ENCODE data around the gene ATP2C2.

The ATP2C2 gene

DNA sequence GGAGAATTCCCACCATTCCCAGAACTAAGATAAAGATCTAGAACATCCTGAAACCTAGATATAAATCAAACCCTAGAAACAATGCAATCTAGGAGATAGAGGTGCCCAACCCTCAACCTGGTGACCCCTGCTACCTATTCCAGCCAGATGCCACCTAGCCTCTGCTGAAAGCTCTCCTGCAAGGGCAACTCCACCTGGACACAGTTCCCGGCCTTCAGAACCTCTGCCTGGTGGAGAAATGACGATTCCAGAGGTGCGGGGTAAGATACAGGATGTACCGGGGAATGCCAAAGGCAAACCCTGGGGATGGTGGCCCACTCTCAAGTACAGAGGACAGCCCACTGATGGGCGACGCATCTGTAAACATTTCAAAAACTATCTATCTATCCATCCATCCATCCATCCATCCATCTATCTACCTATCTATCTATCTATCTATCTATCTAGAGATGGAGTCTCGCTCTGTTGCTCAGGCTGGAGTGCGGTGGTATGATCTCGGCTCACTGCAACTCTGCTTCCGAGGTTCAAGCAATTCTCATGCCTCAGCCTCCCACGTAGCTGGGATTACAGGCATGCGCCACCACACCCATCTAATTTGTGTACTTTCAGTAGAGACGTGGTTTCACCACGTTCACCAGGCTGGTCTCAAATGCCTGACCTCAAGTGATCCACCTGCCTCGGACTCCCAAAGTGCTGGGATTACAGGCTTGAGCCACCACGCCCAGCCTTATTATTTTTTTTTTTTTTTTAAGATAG is 117.1 kb downstream of the ATP2C2 start:
- H3K4me3 ChIP-seq (ENCODE audit: low read length): no peak overlapping the region
- no peaks in the 10 kb centered on the region for H3K27me3 ChIP-seq (ENCODE audit: control insufficient read depth, insufficient read depth, low read length)
- no peaks in the 10 kb centered on the region for H3K4me1 ChIP-seq (ENCODE audit: control insufficient read depth, insufficient read depth, low read length)
- H3K27ac ChIP-seq (ENCODE audit: low read depth, low read length): no peak overlapping the region
- peaks cover 5% of the 10 kb centered on the region for H3K36me3 ChIP-seq (ENCODE audit: control insufficient read depth, insufficient read depth, low read length)
- no peak overlapping the region for H3K9ac ChIP-seq (ENCODE audit: low read length)

DNA sequence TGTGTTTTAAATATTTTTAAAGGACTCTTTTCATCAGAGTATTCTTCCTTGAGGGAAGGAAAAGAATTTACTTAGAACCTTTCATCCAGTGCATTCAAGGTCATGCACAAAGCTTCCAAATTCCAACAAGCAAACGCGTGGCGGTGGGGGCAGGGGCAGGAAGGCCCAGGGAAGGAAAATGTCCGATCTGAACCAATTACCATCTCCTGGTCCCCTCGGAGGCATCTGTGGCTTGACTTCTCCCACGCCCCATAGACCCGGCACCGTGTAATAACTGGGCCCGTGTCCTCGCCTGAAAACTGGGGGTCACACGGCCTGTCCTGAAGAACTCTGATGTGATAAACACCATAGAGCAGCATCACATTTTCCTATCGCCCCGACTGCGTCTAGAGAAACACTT is 117.8 kb downstream of the ATP2C2 start:
- no peaks in the 10 kb centered on the region for H3K27me3 ChIP-seq (ENCODE audit: control insufficient read depth, insufficient read depth, low read length)
- H3K4me1 ChIP-seq (ENCODE audit: control insufficient read depth, insufficient read depth, low read length): no peaks in the 10 kb centered on the region
- H3K9ac ChIP-seq (ENCODE audit: low read length): no peak overlapping the region
- H3K4me3 ChIP-seq (ENCODE audit: low read length): no peak overlapping the region
- no peak overlapping the region for H3K27ac ChIP-seq (ENCODE audit: low read depth, low read length)
- H3K36me3 ChIP-seq (ENCODE audit: control insufficient read depth, insufficient read depth, low read length): peaks cover 5% of the 10 kb centered on the region

DNA sequence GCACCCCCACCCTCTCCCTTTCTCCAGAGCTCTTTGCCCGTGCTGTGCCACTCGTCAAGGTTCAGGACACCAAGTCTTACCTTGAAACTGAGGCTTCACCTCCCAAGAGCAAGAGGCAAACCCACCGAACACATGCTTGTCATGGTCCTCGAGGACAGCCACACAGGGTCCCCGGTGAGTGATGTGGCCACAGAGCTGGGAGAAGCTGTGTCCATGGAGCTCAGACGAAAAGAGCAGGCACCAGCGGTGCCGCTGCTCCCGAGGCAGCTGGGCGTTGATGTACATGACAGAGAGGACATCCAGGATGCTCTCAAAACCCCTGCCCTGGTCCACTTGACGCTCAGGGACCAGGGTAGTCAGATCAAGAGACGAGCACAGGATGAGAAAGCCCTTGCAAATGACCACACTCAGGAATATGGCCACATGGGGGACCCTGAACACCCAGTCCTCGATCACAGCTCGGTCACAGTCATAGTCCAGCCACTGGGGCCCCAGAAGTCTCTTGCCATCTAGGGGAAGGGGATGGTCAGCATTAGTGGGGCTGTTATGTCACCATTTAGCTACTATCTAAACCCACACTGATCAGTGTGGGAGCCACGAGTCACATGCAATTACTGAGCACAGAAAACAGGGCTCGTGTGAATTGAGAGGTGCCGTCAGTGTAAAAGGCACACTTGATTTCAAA is 118.4 kb downstream of the ATP2C2 start:
- Histone ChIP-seq H3K27me3 (ENCODE audit: control insufficient read depth, insufficient read depth, low read length) (no peaks in the 10 kb centered on the region), H3K36me3 (ENCODE audit: control insufficient read depth, insufficient read depth, low read length) (peaks cover 5% of the 10 kb centered on the region), H3K4me1 (ENCODE audit: control insufficient read depth, insufficient read depth, low read length) (no peaks in the 10 kb centered on the region), H3K4me3 (ENCODE audit: low read length) (no peak overlapping the region), H3K27ac (ENCODE audit: low read depth, low read length) (no peak overlapping the region), H3K9ac (ENCODE audit: low read length) (no peak overlapping the region)

DNA sequence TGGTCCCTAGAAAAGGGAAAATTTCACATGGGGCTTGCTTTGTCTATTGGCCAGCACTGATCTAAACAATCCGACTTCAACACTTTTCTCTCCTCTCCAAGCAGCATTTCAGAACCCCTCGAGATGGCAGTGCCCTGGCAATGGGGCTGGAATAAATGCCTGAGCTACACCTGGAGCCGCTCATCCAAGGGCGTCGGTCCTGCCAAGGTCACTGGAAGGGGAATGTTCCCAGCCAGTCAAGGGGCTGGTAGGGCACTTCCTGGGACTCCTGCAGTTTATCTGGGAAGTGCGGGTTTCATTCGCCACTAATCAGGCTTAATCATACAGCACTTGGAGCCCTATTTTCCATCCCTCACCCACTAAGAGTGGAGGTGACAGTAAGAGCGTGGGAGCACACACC is 119.0 kb downstream of the ATP2C2 start:
- no peaks in the 10 kb centered on the region for H3K4me1 ChIP-seq (ENCODE audit: control insufficient read depth, insufficient read depth, low read length)
- peaks cover 5% of the 10 kb centered on the region for H3K36me3 ChIP-seq (ENCODE audit: control insufficient read depth, insufficient read depth, low read length)
- H3K4me3 ChIP-seq (ENCODE audit: low read length): no peak overlapping the region
- H3K9ac ChIP-seq (ENCODE audit: low read length): no peak overlapping the region
- H3K27me3 ChIP-seq (ENCODE audit: control insufficient read depth, insufficient read depth, low read length): no peaks in the 10 kb centered on the region
- no peak overlapping the region for H3K27ac ChIP-seq (ENCODE audit: low read depth, low read length)

DNA sequence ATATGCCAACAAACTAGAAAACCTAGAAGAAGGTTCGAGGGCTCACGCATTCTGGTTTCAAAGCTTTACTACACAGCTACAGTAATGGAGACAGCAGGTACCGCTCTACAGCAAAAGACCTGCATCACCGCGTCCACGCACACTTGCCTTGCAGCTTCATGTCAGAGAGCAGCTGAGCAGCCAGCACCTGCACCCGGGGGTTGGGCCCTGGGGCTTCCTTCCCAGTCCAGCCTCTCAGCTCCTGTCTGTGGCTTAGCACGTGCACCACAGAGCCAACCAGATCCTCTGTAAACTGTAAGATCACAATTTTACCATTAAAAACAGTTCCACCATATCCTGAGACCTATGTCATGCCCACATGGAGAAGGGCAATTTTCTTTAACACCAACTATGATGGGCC is 120.8 kb downstream of the ATP2C2 start:
- no peak overlapping the region for H3K4me3 ChIP-seq (ENCODE audit: low read length)
- no peak overlapping the region for H3K27ac ChIP-seq (ENCODE audit: low read depth, low read length)
- H3K36me3 ChIP-seq (ENCODE audit: control insufficient read depth, insufficient read depth, low read length): peaks cover 5% of the 10 kb centered on the region
- H3K27me3 ChIP-seq (ENCODE audit: control insufficient read depth, insufficient read depth, low read length): no peaks in the 10 kb centered on the region
- no peak overlapping the region for H3K9ac ChIP-seq (ENCODE audit: low read length)
- H3K4me1 ChIP-seq (ENCODE audit: control insufficient read depth, insufficient read depth, low read length): no peaks in the 10 kb centered on the region

DNA sequence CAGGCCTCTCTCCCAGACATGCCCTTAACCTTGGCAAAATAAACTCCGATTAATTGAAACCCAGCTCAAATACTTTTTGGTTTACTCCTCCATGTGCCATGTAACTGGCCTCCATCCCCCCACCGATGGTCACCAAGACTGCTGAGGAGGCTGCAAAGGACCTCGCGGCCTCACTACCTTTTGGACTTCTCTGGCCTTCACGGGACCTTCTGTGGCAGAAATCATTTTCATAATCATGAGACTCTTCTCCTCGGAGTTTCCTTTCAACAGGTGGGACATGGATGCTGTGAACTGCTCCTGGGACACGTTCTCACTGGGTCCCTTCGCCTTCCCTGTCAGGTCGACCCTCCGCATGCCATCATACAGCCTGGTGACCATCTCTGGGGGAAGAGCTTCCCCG is 127.2 kb downstream of the ATP2C2 start:
- peaks cover 9% of the 10 kb centered on the region for H3K36me3 ChIP-seq (ENCODE audit: control insufficient read depth, insufficient read depth, low read length)

DNA sequence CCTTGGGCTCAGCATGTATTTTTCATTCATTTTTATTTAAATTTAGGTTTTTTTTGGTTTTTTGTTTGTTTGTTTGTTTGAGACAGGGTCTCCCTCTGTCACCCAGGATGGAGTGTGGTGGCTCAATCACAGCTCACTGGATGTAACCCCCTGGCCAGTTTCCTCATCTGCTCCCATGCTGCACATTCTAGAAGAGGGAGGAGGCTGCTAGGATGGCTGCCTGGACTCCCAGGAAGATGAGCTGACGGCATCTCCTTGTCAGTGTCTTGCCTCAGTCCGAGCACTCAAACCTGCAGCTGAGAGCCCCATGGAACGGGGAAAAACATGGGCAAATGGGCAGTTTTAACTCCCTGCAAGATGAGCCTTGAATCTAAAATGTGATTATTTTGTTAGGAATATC is 128.7 kb downstream of the ATP2C2 start:
- H3K9ac ChIP-seq (ENCODE audit: low read length): no peak overlapping the region
- no peak overlapping the region for H3K4me3 ChIP-seq (ENCODE audit: low read length)
- H3K36me3 ChIP-seq (ENCODE audit: control insufficient read depth, insufficient read depth, low read length): peaks cover 9% of the 10 kb centered on the region
- no peaks in the 10 kb centered on the region for H3K4me1 ChIP-seq (ENCODE audit: control insufficient read depth, insufficient read depth, low read length)
- no peaks in the 10 kb centered on the region for H3K27me3 ChIP-seq (ENCODE audit: control insufficient read depth, insufficient read depth, low read length)
- H3K27ac ChIP-seq (ENCODE audit: low read depth, low read length): no peak overlapping the region

More for the DNA sequence above, 127.2 kb downstream of the ATP2C2 start:
- no peak overlapping the region for H3K27ac ChIP-seq (ENCODE audit: low read depth, low read length)
- H3K27me3 ChIP-seq (ENCODE audit: control insufficient read depth, insufficient read depth, low read length): no peaks in the 10 kb centered on the region
- no peak overlapping the region for H3K9ac ChIP-seq (ENCODE audit: low read length)
- H3K4me1 ChIP-seq (ENCODE audit: control insufficient read depth, insufficient read depth, low read length): no peaks in the 10 kb centered on the region
- H3K4me3 ChIP-seq (ENCODE audit: low read length): no peak overlapping the region

DNA sequence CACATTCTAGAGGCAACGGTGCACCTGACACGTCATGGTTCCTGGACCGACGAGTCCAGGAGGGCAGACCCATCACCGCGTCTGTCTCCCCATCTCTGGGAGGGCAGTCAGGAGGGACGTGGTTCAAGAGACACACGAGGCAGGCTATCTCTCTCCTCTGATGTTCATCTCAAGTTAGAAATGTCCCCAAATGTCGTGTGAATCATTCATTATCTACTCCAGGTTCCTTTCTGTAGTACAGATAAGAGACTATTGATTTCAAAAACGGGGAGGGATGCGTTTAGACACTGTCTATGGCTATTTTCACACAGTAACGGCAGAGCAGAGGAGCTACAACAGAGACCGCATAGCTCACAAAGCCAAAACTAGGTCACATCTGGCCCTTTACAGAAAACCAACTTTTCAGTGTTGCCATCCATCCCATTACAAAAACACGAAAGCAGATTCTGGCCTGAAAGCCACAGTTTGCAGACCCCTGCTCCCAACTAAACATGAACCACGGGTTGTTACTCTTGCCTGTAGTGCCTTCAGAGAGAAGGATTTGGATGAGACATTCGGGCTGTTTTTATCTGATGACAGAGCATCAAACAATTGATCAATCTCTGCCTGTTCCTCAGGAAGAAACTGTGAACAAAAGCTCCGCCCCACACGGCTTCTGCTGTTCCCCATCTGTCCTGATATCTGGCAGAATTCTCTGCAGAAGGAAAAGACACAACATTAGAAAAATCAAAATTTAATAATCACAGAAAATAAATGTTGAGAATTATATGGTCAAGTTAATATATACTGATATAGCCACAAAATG is 129.3 kb downstream of the ATP2C2 start:
- H3K9ac ChIP-seq (ENCODE audit: low read length): no peak overlapping the region
- H3K27me3 ChIP-seq (ENCODE audit: control insufficient read depth, insufficient read depth, low read length): no peaks in the 10 kb centered on the region
- no peaks in the 10 kb centered on the region for H3K4me1 ChIP-seq (ENCODE audit: control insufficient read depth, insufficient read depth, low read length)
- H3K27ac ChIP-seq (ENCODE audit: low read depth, low read length): no peak overlapping the region
- no peak overlapping the region for H3K4me3 ChIP-seq (ENCODE audit: low read length)
- peaks cover 9% of the 10 kb centered on the region for H3K36me3 ChIP-seq (ENCODE audit: control insufficient read depth, insufficient read depth, low read length)

DNA sequence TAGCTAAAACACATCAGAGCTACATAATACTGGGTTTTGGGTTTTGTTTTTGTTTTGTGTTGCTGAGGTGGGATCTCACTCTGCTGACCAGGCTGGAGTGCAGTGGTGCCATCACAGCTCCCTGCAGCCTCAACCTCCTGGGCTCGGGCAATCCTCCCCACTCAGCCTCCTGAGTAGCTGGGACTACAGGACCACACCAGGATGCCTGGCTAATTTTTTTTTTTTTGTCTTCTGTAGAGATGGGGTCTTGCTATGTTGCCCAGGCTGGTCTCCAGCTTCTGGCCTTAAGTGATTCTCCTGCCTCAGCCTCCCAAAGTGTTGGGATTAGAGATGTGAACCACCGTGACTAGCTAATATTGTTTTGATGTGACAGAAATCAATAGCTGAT is 129.9 kb downstream of the ATP2C2 start:
- Histone ChIP-seq H3K4me3 (ENCODE audit: low read length) (no peak overlapping the region), H3K36me3 (ENCODE audit: control insufficient read depth, insufficient read depth, low read length) (peaks cover 9% of the 10 kb centered on the region), H3K27ac (ENCODE audit: low read depth, low read length) (no peak overlapping the region)

DNA sequence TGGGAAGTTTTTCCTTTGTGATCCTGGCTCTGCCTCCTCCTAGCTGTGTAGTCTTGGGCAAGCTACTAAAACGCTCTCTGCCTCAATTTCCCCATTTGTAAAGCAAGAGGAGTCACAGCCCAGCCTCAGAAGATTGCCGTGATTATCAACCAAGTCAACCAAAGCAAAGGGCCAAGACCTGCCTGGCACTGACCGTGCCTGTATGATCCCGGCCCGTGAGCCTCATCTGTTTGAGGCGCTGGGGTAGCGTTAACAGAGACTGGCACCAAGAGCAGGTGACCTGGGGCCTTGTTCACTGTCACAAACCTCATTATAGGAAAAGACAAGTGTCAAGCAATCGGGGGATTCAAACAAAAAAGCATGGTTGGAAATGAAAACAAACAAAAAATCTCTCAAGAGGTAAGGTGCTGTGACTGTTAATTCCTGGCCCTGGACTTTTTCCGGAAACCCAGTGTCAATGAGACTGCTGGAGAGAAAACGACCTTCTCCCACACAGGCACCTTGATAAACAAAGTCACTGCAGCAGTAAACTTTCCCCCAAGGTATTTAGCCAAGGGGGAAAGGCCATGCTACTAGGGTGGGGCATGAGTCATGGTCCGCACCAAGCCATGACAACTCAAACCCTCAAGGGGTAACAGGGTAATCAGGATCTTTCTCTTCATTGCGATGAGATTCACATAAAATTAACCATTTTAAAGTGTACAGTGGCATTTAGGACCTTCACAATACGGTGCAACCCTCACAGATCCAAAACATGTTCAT is 130.7 kb downstream of the ATP2C2 start:
- Histone ChIP-seq H3K4me1 (ENCODE audit: control insufficient read depth, insufficient read depth, low read length) (peaks cover 6% of the 10 kb centered on the region), H3K27me3 (ENCODE audit: control insufficient read depth, insufficient read depth, low read length) (no peaks in the 10 kb centered on the region), H3K4me3 (ENCODE audit: low read length) (no peak overlapping the region), H3K9ac (ENCODE audit: low read length) (no peak overlapping the region), H3K27ac (ENCODE audit: low read depth, low read length) (no peak overlapping the region), H3K36me3 (ENCODE audit: control insufficient read depth, insufficient read depth, low read length) (peaks cover 9% of the 10 kb centered on the region)

More for the DNA sequence above, 129.9 kb downstream of the ATP2C2 start:
- H3K27me3 ChIP-seq (ENCODE audit: control insufficient read depth, insufficient read depth, low read length): no peaks in the 10 kb centered on the region
- H3K4me1 ChIP-seq (ENCODE audit: control insufficient read depth, insufficient read depth, low read length): no peaks in the 10 kb centered on the region
- no peak overlapping the region for H3K9ac ChIP-seq (ENCODE audit: low read length)

DNA sequence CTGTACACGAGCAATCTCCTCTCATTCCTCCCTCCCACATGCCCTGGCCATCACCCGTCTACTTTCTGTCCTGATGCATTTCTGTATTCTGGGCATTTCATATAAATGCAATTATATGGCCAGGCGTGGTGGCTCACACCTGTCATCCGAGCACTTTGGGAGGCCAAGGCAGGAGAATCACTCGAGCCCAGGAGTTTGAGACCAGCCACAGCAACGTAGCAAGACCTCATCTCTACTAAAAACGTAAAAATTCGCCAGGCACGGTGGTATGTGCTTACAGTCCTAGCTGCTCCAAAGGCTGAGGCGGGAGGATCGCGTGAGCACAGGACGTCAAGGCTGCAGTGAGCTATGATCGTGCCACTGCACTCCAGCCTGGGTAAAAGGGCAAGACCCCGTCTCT is 131.3 kb downstream of the ATP2C2 start:
- Histone ChIP-seq H3K4me3 (ENCODE audit: low read length) (no peak overlapping the region), H3K36me3 (ENCODE audit: control insufficient read depth, insufficient read depth, low read length) (peaks cover 9% of the 10 kb centered on the region), H3K27me3 (ENCODE audit: control insufficient read depth, insufficient read depth, low read length) (no peaks in the 10 kb centered on the region)

DNA sequence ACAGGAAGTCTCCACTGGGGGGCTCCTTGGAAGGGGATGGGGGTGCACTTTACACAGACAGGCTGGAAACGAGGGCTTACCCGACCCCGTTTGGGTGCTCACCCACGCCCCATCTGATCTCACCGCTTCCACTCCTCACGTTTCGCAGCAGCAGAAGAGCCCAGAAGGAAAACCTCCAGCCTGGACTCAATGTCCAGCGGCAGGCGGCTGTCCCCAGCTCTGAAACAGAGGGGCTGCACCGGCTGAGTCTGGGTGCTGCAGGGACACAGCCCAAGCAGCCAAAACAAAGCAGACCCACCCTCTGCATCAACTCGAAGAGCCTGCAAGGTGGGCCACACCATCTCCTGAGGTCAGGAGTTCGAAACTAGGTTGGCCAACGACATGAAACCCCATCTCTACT is 132.2 kb downstream of the ATP2C2 start:
- H3K4me3 ChIP-seq (ENCODE audit: low read length): no peak overlapping the region
- H3K9ac ChIP-seq (ENCODE audit: low read length): no peak overlapping the region
- H3K27me3 ChIP-seq (ENCODE audit: control insufficient read depth, insufficient read depth, low read length): no peaks in the 10 kb centered on the region
- peaks cover 9% of the 10 kb centered on the region for H3K36me3 ChIP-seq (ENCODE audit: control insufficient read depth, insufficient read depth, low read length)
- H3K4me1 ChIP-seq (ENCODE audit: control insufficient read depth, insufficient read depth, low read length): peaks cover 13% of the 10 kb centered on the region
- no peak overlapping the region for H3K27ac ChIP-seq (ENCODE audit: low read depth, low read length)

More for the DNA sequence above, 131.3 kb downstream of the ATP2C2 start:
- Histone ChIP-seq H3K27ac (ENCODE audit: low read depth, low read length) (no peak overlapping the region), H3K9ac (ENCODE audit: low read length) (no peak overlapping the region), H3K4me1 (ENCODE audit: control insufficient read depth, insufficient read depth, low read length) (peaks cover 6% of the 10 kb centered on the region)
